VCaP (cell line): Measurements from ENCODE around the gene ZNF546.

ENCODE experiments used
- H3K27ac ChIP-seq: fragments of 450-650 bp; 2 replicates; pipeline ENCODE4 v1.5.1; 2017
- TF ChIP-seq, protein P1 (sequence below): fragments of 450-650 bp; conservative IDR thresholded peaks from 2 replicates; pipeline ENCODE4 v1.5.1; 2017; ENCODE audit warnings: mild to moderate bottlenecking, moderate library complexity

The ZNF546 gene

DNA sequence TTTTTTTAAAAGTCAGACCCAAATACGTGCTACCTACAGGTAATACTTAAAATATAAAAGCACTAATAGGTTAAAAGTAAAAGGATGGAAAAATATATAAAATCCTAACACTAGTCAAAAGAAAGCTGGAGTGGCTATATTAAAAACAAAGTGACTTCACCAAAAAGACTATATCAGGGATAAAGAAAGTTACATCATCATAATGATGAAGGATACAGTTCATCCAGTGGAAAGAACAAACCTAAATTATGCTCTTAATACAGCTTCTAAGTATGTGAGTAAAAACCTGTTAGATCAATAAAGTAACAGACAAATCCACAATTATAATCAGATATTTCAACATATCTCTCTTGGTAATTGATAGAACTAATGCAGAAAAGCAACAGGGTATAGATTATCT lies 60.3 kb downstream of the ZNF546 start:
- TF ChIP-seq, protein P1, sequence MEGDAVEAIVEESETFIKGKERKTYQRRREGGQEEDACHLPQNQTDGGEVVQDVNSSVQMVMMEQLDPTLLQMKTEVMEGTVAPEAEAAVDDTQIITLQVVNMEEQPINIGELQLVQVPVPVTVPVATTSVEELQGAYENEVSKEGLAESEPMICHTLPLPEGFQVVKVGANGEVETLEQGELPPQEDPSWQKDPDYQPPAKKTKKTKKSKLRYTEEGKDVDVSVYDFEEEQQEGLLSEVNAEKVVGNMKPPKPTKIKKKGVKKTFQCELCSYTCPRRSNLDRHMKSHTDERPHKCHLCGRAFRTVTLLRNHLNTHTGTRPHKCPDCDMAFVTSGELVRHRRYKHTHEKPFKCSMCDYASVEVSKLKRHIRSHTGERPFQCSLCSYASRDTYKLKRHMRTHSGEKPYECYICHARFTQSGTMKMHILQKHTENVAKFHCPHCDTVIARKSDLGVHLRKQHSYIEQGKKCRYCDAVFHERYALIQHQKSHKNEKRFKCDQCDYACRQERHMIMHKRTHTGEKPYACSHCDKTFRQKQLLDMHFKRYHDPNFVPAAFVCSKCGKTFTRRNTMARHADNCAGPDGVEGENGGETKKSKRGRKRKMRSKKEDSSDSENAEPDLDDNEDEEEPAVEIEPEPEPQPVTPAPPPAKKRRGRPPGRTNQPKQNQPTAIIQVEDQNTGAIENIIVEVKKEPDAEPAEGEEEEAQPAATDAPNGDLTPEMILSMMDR: no peak
- H3K27ac ChIP-seq: no peak overlapping the region

DNA sequence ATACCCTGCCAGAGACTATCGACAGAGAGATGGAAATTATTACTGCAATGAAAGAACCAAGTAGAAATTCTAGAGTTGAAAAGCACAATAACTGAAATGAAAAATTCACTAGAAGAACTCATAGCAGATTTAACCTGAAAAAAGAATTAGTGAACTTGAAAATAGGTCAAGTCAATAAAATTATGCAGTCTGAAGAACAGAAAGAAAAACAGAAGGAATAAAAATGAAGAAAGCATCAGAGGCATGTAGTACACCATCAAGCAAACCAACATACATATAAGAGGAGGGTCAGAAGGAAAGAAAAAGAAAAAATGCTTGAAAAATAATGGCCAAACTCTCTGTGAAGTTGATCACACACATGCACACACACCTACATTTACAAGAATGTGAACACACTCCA lies 62.8 kb downstream of the ZNF546 start:
- TF ChIP-seq, protein P1: no peak
- H3K27ac ChIP-seq: no peak overlapping the region

DNA sequence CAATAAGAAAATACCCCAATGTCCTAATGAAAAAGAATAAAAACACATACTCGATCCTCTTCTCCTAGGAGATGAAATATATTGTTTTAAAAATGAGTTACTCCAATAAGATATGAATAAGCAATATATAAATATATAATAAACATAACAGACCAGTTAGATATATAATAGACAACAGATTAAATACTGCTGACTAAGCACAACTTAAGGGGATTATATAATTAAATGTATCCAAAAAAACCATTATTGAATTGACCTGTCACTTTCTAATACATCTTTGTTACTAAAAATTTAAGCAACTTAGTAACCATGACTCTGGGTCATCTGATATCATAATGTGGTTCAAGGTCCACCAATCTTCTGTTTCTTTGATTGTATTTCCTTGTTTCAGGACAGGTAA lies 73.2 kb downstream of the ZNF546 start:
- TF ChIP-seq, protein P1: no peak
- H3K27ac ChIP-seq: no peak overlapping the region
